DOHH2 (cell line): Measurements from ENCODE around the gene PCAT7.

Experiments
- CTCF ChIP-seq: fragments of 200-600 bp; sonication (generic); IDR thresholded peaks from one replicate; pipeline ENCODE4 v1.5.1; 2014; ENCODE audit warnings: antibody characterized with exemption, mild to moderate bottlenecking, low read depth, low read length; ENCODE audit not compliant: poor library complexity, severe bottlenecking
- EZH2phosphoT487 ChIP-seq: fragments of 200-600 bp; sonication (generic); IDR thresholded peaks from 2 replicates; pipeline ENCODE4 v1.6.1; 2017; ENCODE audit warnings: borderline replicate concordance, mild to moderate bottlenecking, antibody characterized with exemption, low read length, moderate library complexity, mixed read lengths

DNA sequence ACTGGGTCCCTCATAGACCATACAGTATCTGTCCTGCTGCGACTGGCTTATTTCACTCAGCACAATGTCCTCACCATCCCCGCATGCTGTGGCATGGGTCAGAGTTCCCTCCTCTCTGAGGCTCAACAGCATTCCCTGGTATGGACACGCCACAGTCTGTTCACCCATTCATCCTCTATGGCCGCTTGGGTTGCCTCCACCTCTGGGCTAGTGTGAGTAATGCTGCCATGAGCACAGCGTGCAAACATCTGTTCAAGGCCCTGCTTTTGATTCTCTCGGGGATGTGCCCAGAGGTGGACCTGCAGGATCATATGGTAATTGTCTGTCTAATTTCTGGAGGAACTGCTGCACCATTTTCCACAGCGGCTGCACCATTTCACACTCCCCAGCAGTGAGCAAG is 44.2 kb downstream of the PCAT7 start:
- TF ChIP-seq CTCF (no peak), EZH2phosphoT487 (no peak)
